Kidney (tissue), 14 donors: Measurements from ENCODE around the gene OGDH. TPM values are rescaled to one million over a fixed set of nuclear protein-coding genes. Genes with fewer than 3 reads are reported as not detected.

Source experiments
- DNase-seq, 5 donors: peaks; one replicate each; pipeline ENCODE4 v3.0.0-alpha.2; 2013 to 2020
- FAIRE-seq: peaks from 2 replicates; lab custom pipeline; 2012; peaks lifted over from hg19 to GRCh38; lab: Jason Lieb, UNC
- H3K27ac ChIP-seq, 2 donors: one replicate each; pipeline ENCODE4 v1.7.0; 2013; ENCODE audit warnings: low read depth in 2 of 2, low read length in 2 of 2, inconsistent platforms in 1 of 2
- H3K27me3 ChIP-seq: one replicate; pipeline ENCODE4 v1.7.1; 2013; ENCODE audit warnings: low read length, inconsistent platforms; ENCODE audit not compliant: control insufficient read depth, insufficient read depth
- H3K36me3 ChIP-seq, 3 donors: one replicate each; pipeline versions ENCODE4 v1.7.0 to v1.7.1; 2013; ENCODE audit warnings: low read length in 3 of 3, control low read depth in 1 of 3, inconsistent platforms in 1 of 3; ENCODE audit not compliant: insufficient read depth in 3 of 3, control insufficient read depth in 2 of 3
- H3K4me1 ChIP-seq, 3 donors: one replicate each; pipeline versions ENCODE4 v1.7.0 to v1.7.1; 2013; ENCODE audit warnings: low read length in 3 of 3, inconsistent platforms in 1 of 3, low read depth in 1 of 3; ENCODE audit not compliant: control insufficient read depth in 2 of 3, insufficient read depth in 2 of 3
- H3K4me3 ChIP-seq, 3 donors: one replicate each; pipeline versions ENCODE4 v1.7.0 to v1.8.1; 2013; ENCODE audit warnings: low read length in 3 of 3, control low read depth in 1 of 3, inconsistent platforms in 1 of 3
- H3K9ac ChIP-seq, 3 donors: one replicate each; pipeline versions ENCODE4 v1.7.0 to v1.7.1; 2013; ENCODE audit warnings: low read length in 3 of 3, control low read depth in 1 of 3, inconsistent platforms in 1 of 3
- H3K9me3 ChIP-seq, 3 donors: one replicate each; pipeline versions ENCODE4 v1.7.0 to v1.7.1; 2013; ENCODE audit warnings: low read length in 3 of 3, control low read depth in 1 of 3, inconsistent platforms in 1 of 3; ENCODE audit not compliant: control insufficient read depth in 2 of 3, insufficient read depth in 1 of 3
- CTCF ChIP-seq: IDR thresholded peaks from 3 replicates; pipeline ENCODE4 v1.5.1; 2012; ENCODE audit warnings: mild to moderate bottlenecking, moderate library complexity, borderline replicate concordance; ENCODE audit not compliant: insufficient read depth; ENCODE audit errors: extremely low read depth
- intact Hi-C: fragments of 100-400 bp; cut with DNase I; formaldehyde crosslinking; loops from one replicate; pipeline ENCODE4 v1.11.1; 2022
- polyA plus RNA-seq: library from polyadenylated mRNA; stranded (reverse); fragments of 350-450 nt; fragmentation: Illumina TruSeq; extraction: RNeasy Lipid Tissue Mini Kit (QIAGEN cat#74804); gene quantifications from one replicate; pipeline ENCODE4 v1.2.3, GENCODE V29; 2014; ENCODE audit warnings: low read depth, low replicate concordance; ENCODE audit not compliant: insufficient read depth
- total RNA-seq: library from RNA; stranded (reverse); fragmentation: NEBNext Ultra II Directional; extraction: Animal tissue kit (Norgen Biotek cat#: 25700); gene quantifications from one replicate; pipeline ENCODE4 v1.2.1, GENCODE V29; 2021
- donor health status: control.
- donor health status: control.
- donor health status: control.
- donor health status: control.
- donor health status: control.
- donor health status: DM: yes; HTN: yes; CAD: no.
- donor health status: Normal renal cell carcinoma (clear cell type).

Gene OGDH
- total and polyA plus RNA-seq, 2 donors from 2014 or later = 108 to 132 TPM

GRCh38 chr7:44664780-44665461, 58.5 kb downstream of the OGDH start:
- intact Hi-C loops = no loop called here
- peaks cover 0 to 10% (median 4%) of the 10 kb centered on the region in 3 donors for H3K9me3 ChIP-seq
- FAIRE-seq (no peak), DNase-seq (no peak)
- TF ChIP-seq CTCF = no peak
- no peak overlapping the region for H3K27ac ChIP-seq
- no peaks in the 10 kb centered on the region for H3K4me1 ChIP-seq
- peaks cover 0 to 32% (median 19%) of the 10 kb centered on the region in 3 donors for H3K36me3 ChIP-seq
- H3K27me3 ChIP-seq = no peaks in the 10 kb centered on the region
- H3K9ac ChIP-seq = no peak overlapping the region
- H3K4me3 ChIP-seq = no peak overlapping the region

GRCh38 chr7:44665531-44666213, 59.2 kb downstream of the OGDH start:
- H3K4me1 ChIP-seq = no peaks in the 10 kb centered on the region
- H3K36me3 ChIP-seq = peaks cover 0 to 32% (median 19%) of the 10 kb centered on the region in 3 donors
- FAIRE-seq = no peak
- no peak overlapping the region for H3K9ac ChIP-seq
- intact Hi-C loops = no loop called here
- no peaks in the 10 kb centered on the region for H3K27me3 ChIP-seq
- DNase-seq = peak in 2 of 5 donors; percentile 6 to 25
- peak overlapping the region in 1 of 2 donors; percentile 0 for H3K27ac ChIP-seq
- no peak for TF ChIP-seq CTCF
- H3K4me3 ChIP-seq = no peak overlapping the region
- peaks cover 0 to 5% (median 4%) of the 10 kb centered on the region in 3 donors for H3K9me3 ChIP-seq

- FAIRE-seq (no peak), DNase-seq (no peak)
- no peak overlapping the region for H3K27ac ChIP-seq
Measured at GRCh38 chr7:44666566-44666965, 60.1 kb downstream of the OGDH start.

More at GRCh38 chr7:44666566-44666965, 60.1 kb downstream of the OGDH start:
- H3K9ac ChIP-seq = no peak overlapping the region
- H3K4me3 ChIP-seq = no peak overlapping the region
- intact Hi-C loops = no loop called here
- TF ChIP-seq CTCF = no peak
- peaks cover 0 to 26% (median 14%) of the 10 kb centered on the region in 3 donors for H3K36me3 ChIP-seq
- no peaks in the 10 kb centered on the region for H3K9me3 ChIP-seq
- H3K27me3 ChIP-seq = no peaks in the 10 kb centered on the region
- no peaks in the 10 kb centered on the region for H3K4me1 ChIP-seq
